ENCODE measurements around the gene LAMC3.
"Not testable (repeated sequence)": the region's sequence is repeated elsewhere in the genome, so short reads cannot be mapped to it uniquely, and the experiment has no call there.

Gene LAMC3

DNA sequence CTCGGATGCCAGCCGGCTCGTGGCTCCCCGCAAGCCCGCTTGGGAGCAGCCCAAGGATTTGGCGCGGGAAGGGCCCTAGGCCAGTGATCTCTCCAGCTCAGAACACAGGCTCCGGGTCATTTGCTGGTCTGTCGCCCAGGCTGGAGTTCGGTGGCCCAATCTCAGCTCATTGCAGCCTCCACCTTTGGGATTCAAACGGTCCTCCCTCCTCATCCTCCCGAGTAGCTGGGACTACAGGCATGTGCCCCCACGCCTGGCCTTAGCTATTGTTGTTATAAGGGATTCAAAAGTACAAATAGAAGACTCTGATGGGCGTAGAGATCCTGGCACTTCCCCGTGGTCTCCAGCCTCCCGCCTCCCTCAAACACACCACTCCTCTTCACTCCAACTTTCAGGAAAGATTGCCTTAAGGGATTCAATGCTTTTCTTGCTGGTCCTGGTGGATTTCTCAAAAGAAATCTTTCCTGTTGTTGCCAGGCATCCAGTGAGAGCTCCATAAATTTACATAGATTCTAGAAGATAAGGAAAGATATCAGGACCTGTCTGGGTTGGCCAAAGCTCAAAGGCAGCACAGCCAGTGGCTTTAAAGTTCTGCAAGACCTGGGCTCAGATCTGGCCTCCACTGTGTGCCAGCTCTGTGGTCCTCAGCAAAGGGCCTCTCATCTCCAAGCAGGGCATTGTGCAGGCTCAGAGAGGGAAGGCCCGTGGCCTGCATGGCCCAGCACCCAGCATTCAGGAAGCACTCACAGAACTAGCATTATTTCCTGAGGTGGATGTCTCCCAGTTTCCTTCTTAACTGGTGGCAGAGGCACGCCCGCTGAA lies 88.4 kb downstream of the LAMC3 start:
- no peak for DNase-seq (ENCODE audit: low spot score)

- DNase-seq (ENCODE audit: low spot score) = no peak
Observed at GRCh38 chr9:131097948-131098278, 88.9 kb downstream of the LAMC3 start.

GRCh38 chr9:131098391-131099101 lies 89.6 kb downstream of the LAMC3 start:
- DNase-seq (ENCODE audit: low spot score) = no peak

DNA sequence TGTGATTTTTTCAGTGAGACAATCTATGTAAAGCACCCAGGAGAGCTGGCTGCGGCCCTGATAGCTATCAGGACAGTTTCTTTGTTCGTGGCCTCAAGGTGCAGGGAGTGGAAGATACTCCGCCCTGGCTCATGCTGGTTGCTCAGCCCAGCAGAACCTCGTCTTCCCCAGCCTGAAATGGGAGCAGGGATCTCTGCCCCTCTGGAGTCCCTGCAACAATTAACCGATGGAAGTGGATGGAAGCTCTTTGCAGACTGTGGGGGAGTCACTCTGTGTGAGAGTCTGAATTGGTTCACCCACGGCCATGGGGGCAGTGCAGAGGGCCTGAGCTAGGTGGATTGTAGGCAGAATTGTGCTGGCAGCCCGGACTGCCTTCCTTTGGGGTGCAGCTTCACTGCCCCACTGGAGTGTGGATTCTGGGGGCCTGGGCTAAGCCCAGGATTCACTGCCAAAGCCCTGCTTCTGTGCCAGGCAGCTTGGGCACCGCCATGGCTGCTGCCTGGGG lies 90.2 kb downstream of the LAMC3 start:
- no peak for DNase-seq (ENCODE audit: low spot score)

DNA sequence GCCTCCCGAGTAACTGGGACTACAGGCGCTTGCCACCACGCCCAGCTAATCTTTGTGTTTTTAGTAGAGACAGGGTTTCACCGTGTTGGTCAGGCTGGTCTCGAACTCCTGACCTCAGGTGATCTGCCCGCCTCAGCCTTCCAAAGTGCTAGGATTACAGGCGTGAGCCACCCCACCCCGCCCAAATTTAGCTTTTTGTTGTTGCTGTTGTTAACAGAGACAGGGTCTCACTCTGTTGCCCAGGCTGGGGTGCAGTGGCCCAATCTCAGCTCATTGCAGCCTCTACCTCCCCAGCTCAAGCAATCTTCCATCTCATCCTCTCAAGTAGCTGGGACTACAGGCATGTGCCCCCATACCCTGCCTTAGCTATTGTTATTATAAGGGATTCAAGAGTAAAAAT lies 90.9 kb downstream of the LAMC3 start:
- DNase-seq (ENCODE audit: low spot score) = not testable (repeated sequence)

- no peak for DNase-seq (ENCODE audit: low spot score)
Observed at GRCh38 chr9:131100445-131100844, 91.5 kb downstream of the LAMC3 start.

GRCh38 chr9:131101207-131101964 lies 92.4 kb downstream of the LAMC3 start:
- DNase-seq (ENCODE audit: low spot score) = no peak

DNA sequence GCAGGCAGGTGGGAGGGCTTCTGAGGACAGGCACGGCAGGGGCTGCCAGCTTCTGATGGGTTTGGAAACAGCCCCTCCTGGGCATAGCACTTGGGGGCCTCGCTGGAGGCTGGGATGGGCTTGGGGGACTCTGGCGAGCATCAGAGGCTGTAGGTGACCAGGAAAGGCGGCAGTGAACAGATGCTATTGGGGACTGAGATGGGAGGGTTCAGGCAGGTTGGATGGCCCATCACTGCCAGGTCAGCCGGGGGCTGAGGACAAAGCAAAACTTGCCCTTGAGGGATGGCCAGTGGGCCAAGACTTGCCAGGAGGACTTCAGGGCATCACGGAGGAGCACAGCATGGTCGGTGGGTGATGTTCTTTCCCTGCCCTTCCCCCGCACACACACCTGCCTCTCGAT lies 94.0 kb downstream of the LAMC3 start:
- no peak for DNase-seq (ENCODE audit: low spot score)

GRCh38 chr9:131103535-131103934 lies 94.6 kb downstream of the LAMC3 start:
- DNase-seq (ENCODE audit: low spot score) = no peak

DNA sequence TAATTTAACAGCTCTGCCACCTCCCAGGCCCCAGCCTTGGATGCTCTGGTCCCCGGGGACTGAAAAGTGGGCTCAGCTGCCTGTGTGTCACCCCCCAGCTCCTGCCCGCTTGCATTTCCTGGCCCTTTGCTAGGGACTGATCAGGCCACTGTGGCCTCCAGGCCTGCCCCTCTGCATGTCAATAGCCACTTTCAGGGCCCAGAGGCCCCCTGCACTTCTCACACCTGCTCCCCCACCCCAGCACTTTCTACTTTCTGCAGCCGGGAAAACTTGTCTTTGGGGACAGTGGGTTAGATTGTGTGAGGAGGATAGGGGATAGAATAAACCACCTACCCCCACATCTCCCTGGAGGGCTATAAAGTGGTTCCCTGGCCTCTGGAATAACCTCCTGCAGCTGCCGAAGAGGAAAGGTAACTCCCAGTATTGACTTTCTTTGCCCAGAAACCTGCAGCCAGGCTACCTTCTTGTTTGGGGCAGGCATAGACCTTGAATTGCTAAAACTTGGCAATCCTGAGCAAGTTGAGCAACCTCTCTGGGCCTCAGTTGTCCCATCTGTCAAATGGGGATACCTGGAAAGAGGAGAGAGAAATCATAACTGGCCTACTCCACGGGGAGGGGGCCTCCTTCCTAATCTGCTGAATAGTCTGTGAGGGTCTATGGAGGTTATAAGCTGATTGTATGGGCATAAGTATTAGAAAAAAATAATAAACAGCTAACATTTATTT lies 95.2 kb downstream of the LAMC3 start:
- DNase-seq (ENCODE audit: low spot score) = no peak

DNA sequence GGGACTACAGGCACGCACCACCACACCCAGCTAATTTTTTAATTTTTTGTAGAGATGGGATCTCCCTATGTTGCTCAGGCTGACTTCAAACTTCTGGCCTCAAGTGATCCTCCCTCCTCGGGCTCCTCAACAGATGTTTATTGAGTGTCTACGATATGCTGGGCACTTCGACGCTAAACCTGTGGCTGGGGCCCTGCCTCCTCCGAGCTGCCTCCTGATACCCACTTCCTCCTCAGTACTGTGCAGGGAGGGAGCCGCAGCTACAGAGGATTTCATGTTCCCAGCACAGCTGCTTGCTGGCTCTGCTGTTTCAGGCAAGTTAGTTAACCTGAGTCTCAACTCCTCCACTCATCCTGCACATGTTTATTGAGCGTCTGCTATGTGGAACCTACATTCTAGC lies 97.0 kb downstream of the LAMC3 start:
- no peak for DNase-seq (ENCODE audit: low spot score)

GRCh38 chr9:131107760-131108159 lies 98.8 kb downstream of the LAMC3 start:
- DNase-seq (ENCODE audit: low spot score) = no peak

- no peak for DNase-seq (ENCODE audit: low spot score)
Observed at GRCh38 chr9:131111186-131111853, 102.3 kb downstream of the LAMC3 start.

GRCh38 chr9:131111854-131112311 lies 102.9 kb downstream of the LAMC3 start:
- DNase-seq (ENCODE audit: low spot score) = no peak

DNA sequence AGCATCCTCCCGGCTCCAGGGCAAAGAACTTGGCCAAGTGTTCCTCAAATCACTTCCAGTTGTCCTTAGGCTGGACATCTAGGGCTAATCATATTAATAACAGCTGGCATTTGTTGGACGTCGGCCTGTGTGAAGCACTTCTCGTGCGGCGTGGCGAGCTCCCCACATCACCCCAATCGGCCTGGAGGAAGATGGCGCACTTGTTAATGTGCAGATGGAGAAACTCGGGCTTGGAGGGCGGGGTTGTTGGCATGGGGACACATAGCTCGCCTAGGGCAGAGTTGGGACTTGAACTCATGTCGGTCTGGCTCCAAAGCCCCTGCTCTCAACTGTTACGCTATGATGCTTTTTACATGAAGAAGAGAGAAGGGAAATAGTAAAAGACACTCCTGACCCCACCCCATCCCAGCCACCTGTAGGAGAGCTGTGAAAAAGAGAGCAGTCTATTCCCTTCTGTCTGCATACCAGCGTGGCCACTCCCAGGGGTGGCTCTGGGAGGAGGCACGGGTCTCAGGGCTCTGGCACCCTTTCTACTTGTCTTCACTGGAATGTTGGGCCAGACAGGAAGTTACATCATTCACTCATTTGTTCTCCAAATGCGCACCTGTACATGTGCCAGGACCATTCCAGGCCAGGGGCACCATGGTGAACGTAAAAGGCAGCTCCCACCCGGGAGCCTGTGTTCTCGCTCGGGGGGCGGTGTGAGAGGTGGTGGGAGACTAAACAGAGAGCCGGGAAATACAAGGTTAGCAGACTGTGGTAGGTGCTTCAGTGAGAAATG lies 103.6 kb downstream of the LAMC3 start:
- no peak for DNase-seq (ENCODE audit: low spot score)

DNA sequence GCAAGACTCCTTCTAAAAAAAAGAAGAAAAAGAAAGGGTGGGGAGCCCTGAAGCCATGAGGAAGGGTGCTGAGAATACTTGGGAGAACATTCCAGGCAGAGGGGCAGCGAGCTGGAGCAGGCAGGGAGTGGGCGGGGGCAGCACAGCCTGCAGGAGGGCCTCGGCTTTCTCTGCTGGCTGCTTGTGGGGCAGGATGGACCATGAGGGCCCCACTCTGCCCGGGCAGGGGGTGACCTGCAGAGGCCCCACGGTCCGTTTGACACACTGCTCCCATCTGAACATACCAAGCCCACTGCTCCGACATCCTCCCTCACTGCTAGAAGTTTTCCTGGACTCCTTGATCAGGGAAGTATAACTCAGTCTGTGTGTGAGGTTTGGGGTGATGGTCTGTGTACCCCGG lies 104.7 kb downstream of the LAMC3 start:
- DNase-seq (ENCODE audit: low spot score) = no peak

GRCh38 chr9:131114084-131114535 lies 105.1 kb downstream of the LAMC3 start:
- no peak for DNase-seq (ENCODE audit: low spot score)

GRCh38 chr9:131115360-131115742 lies 106.4 kb downstream of the LAMC3 start:
- DNase-seq (ENCODE audit: low spot score) = not testable (repeated sequence)

GRCh38 chr9:131116281-131117120 lies 107.5 kb downstream of the LAMC3 start:
- no peak for DNase-seq (ENCODE audit: low spot score)
